AG09309 (cell line): ENCODE results near the gene DLGAP1.

Experiments
- DNase-seq: peaks from one replicate; pipeline ENCODE4 v3.0.0-alpha.2; 2010; ENCODE audit warnings: low read depth
- H3K4me3 ChIP-seq: 2 replicates; pipeline ENCODE4 v1.5.1; 2011; ENCODE audit warnings: mild to moderate bottlenecking, low read depth, low read length, moderate library complexity; ENCODE audit not compliant: control insufficient read depth
- CTCF ChIP-seq: IDR thresholded peaks from 2 replicates; pipeline ENCODE4 v1.5.1; 2011; ENCODE audit warnings: mild to moderate bottlenecking, low read depth, low read length, inconsistent platforms; ENCODE audit not compliant: insufficient read depth, control insufficient read depth; ENCODE audit errors: missing control alignments

The DLGAP1 gene

GRCh38 chr18:3799515-3799914 is 655.6 kb downstream of the DLGAP1 start:
- no peak for TF ChIP-seq CTCF
- DNase-seq, result no peak

GRCh38 chr18:3798032-3798431 is 657.1 kb downstream of the DLGAP1 start:
- no peak for TF ChIP-seq CTCF
- DNase-seq, result no peak
- no peak overlapping the region for H3K4me3 ChIP-seq

More at GRCh38 chr18:3799515-3799914, 655.6 kb downstream of the DLGAP1 start:
- H3K4me3 ChIP-seq, result no peak overlapping the region

GRCh38 chr18:3796434-3796833 is 658.7 kb downstream of the DLGAP1 start:
- H3K4me3 ChIP-seq, result no peak overlapping the region
- DNase-seq, result no peak
- TF ChIP-seq CTCF, result no peak

GRCh38 chr18:3794537-3795348 is 660.4 kb downstream of the DLGAP1 start:
- peak; percentile 81 for DNase-seq
- no peak overlapping the region for H3K4me3 ChIP-seq
- TF ChIP-seq CTCF, result no peak

GRCh38 chr18:3793545-3793944 is 661.6 kb downstream of the DLGAP1 start:
- TF ChIP-seq CTCF, result no peak
- H3K4me3 ChIP-seq, result no peak overlapping the region
- no peak for DNase-seq

- no peak for TF ChIP-seq CTCF
Observed at GRCh38 chr18:3793111-3793510, 662.0 kb downstream of the DLGAP1 start.

More at GRCh38 chr18:3793111-3793510, 662.0 kb downstream of the DLGAP1 start:
- no peak overlapping the region for H3K4me3 ChIP-seq
- DNase-seq, result no peak
